GM23338 (cell line): ENCODE data around the gene FAM25G. TPM values are rescaled to one million over a fixed set of nuclear protein-coding genes. Genes with fewer than 3 reads are reported as not detected.

ENCODE experiments used
- ATAC-seq: fragments of 200-7000 bp; cut with Tn5 transposase; 3 replicates; pipeline ENCODE4 v1.9.1; 2020
- DNase-seq: peaks from one replicate; pipeline ENCODE4 v3.0.0-alpha.2; 2015; ENCODE audit warnings: low spot score
- H2AFZ ChIP-seq: fragments of 200-600 bp; sonication (generic); 2 replicates; pipeline ENCODE4 v1.8.0; 2016; ENCODE audit warnings: antibody characterized with exemption, mild to moderate bottlenecking, moderate library complexity
- H3F3A ChIP-seq: fragments of 200-600 bp; sonication (generic); replicated peaks from 2 replicates; pipeline ENCODE4 v1.8.0; 2017; ENCODE audit warnings: antibody characterized with exemption, mixed run types, low read depth
- H3K27ac ChIP-seq: fragments of 200-600 bp; sonication (generic); 2 replicates; pipeline ENCODE4 v1.6.1; 2016; ENCODE audit warnings: low read depth
- H3K27me3 ChIP-seq: fragments of 200-600 bp; sonication (generic); 2 replicates; pipeline ENCODE4 v1.8.0; 2016; ENCODE audit warnings: mild to moderate bottlenecking, mixed run types, moderate library complexity; ENCODE audit not compliant: insufficient read depth
- H3K36me3 ChIP-seq: fragments of 200-600 bp; sonication (generic); 2 replicates; pipeline ENCODE4 v1.8.0; 2016; ENCODE audit warnings: mild to moderate bottlenecking; ENCODE audit not compliant: insufficient read depth
- H3K4me1 ChIP-seq: fragments of 200-600 bp; sonication (generic); 2 replicates; pipeline ENCODE4 v1.8.0; 2016; ENCODE audit warnings: mild to moderate bottlenecking, moderate library complexity; ENCODE audit not compliant: insufficient read depth
- H3K4me2 ChIP-seq: fragments of 200-600 bp; sonication (generic); 2 replicates; pipeline ENCODE4 v1.7.1; 2017; ENCODE audit warnings: mixed run types
- H3K4me3 ChIP-seq: fragments of 200-600 bp; sonication (generic); 2 replicates; pipeline ENCODE4 v1.6.1; 2016; ENCODE audit warnings: mixed run types
- H3K79me2 ChIP-seq: fragments of 200-600 bp; sonication (generic); replicated peaks from 2 replicates; pipeline ENCODE4 v1.8.0; 2017; ENCODE audit warnings: mild to moderate bottlenecking; ENCODE audit not compliant: insufficient read depth
- H3K9me2 ChIP-seq: fragments of 200-600 bp; sonication (generic); 2 replicates; pipeline ENCODE4 v1.8.0; 2017; ENCODE audit not compliant: insufficient read depth
- H4K20me1 ChIP-seq: fragments of 200-600 bp; sonication (generic); replicated peaks from 2 replicates; pipeline ENCODE4 v1.8.0; 2017; ENCODE audit warnings: mild to moderate bottlenecking; ENCODE audit not compliant: insufficient read depth
- H3K27ac Mint-ChIP-seq: 2 replicates; pipeline ENCODE4 v1.8.0; 2020; ENCODE audit warnings: inconsistent platforms, mild to moderate bottlenecking, moderate library complexity, mixed read lengths
- H3K27me3 Mint-ChIP-seq: 3 replicates; pipeline ENCODE4 v1.8.0; 2022; ENCODE audit warnings: low read depth, mild to moderate bottlenecking, moderate library complexity, mixed read lengths, inconsistent platforms; ENCODE audit not compliant: insufficient read depth, poor library complexity
- H3K36me3 Mint-ChIP-seq: 3 replicates; pipeline ENCODE4 v1.8.0; 2021; ENCODE audit warnings: low read depth, mild to moderate bottlenecking, inconsistent platforms, moderate library complexity, mixed read lengths
- H3K4me1 Mint-ChIP-seq: 3 replicates; pipeline ENCODE4 v1.8.0; 2020; ENCODE audit warnings: mild to moderate bottlenecking, inconsistent platforms, mixed read lengths
- H3K4me3 Mint-ChIP-seq: 3 replicates; pipeline ENCODE4 v1.8.0; 2021; ENCODE audit warnings: moderate library complexity, mild to moderate bottlenecking, inconsistent platforms, mixed read lengths
- H3K9me3 Mint-ChIP-seq: 3 replicates; pipeline ENCODE4 v1.8.0; 2020; ENCODE audit warnings: moderate library complexity, mild to moderate bottlenecking, inconsistent platforms, mixed read lengths
- CREB1 ChIP-seq: fragments of 250-450 bp; sonication (Bioruptor Pico); IDR thresholded peaks from 2 replicates; pipeline ENCODE4 v1.5.0; 2020; ENCODE audit warnings: low read depth, mild to moderate bottlenecking, moderate library complexity
- EZH2 ChIP-seq: fragments of 200-600 bp; sonication (generic); IDR thresholded peaks from one replicate; pipeline ENCODE4 v1.8.0; 2017; ENCODE audit warnings: antibody characterized with exemption, mild to moderate bottlenecking, low read depth; ENCODE audit not compliant: unreplicated experiment
- EZH2phosphoT487 ChIP-seq: fragments of 200-600 bp; sonication (generic); IDR thresholded peaks from one replicate; pipeline ENCODE4 v1.8.1; 2018; ENCODE audit warnings: antibody characterized with exemption; ENCODE audit not compliant: unreplicated experiment
- JUNB ChIP-seq: IDR thresholded peaks from one replicate; pipeline ENCODE4 v1.6.1; 2016; ENCODE audit warnings: antibody characterized with exemption; ENCODE audit not compliant: unreplicated experiment
- POLR2AphosphoS5 ChIP-seq: IDR thresholded peaks from 2 replicates; pipeline ENCODE4 v1.6.1; 2016; ENCODE audit warnings: antibody characterized with exemption, low read depth
- STAT1 ChIP-seq: IDR thresholded peaks from one replicate; pipeline ENCODE4 v1.6.1; 2016; ENCODE audit warnings: antibody characterized with exemption; ENCODE audit not compliant: unreplicated experiment
- ZNF114 ChIP-seq: fragments of 250-450 bp; sonication (Bioruptor Pico); IDR thresholded peaks from 2 replicates; pipeline ENCODE4 v1.5.0; 2020; ENCODE audit warnings: mild to moderate bottlenecking, moderate library complexity
- ZNF331 ChIP-seq: fragments of 250-450 bp; sonication (Bioruptor Pico); IDR thresholded peaks from 2 replicates; pipeline ENCODE4 v1.5.0; 2020; ENCODE audit warnings: low read depth, mild to moderate bottlenecking, moderate library complexity
- polyA plus RNA-seq: library from polyadenylated mRNA; unstranded; fragments of >200 nt; fragmentation: Nextera tagmentation; extraction: Ambion mirVana; gene quantifications from 2 replicates; pipeline ENCODE4 v1.2.1, GENCODE V29; 2016
- total RNA-seq: library from RNA; depleted of rRNA; stranded (reverse); fragments of >200 nt; shearing (Covaris generic); gene quantifications from 2 replicates; pipeline ENCODE4 v1.2.3, GENCODE V29; 2014
- TF ChIP-seq, protein P1 (sequence below): IDR thresholded peaks from one replicate; pipeline ENCODE4 v1.6.1; 2018; ENCODE audit warnings: antibody characterized with exemption; ENCODE audit not compliant: unreplicated experiment
- TF ChIP-seq, protein P2 (sequence below), 2 experiments: fragments of 200-600 bp in 1 of 2; sonication (generic) in 1 of 2; conservative IDR thresholded peaks; 2 replicates each; pipeline versions ENCODE4 v1.5.1 to v1.6.1; 2016 to 2017; ENCODE audit warnings: antibody characterized with exemption in 2 of 2, low read depth in 2 of 2, mild to moderate bottlenecking in 2 of 2, moderate library complexity in 1 of 2
- TF ChIP-seq, protein P3 (sequence below): fragments of 250-450 bp; sonication (Bioruptor Pico); IDR thresholded peaks from 2 replicates; pipeline ENCODE4 v1.5.0; 2020; ENCODE audit warnings: mild to moderate bottlenecking, moderate library complexity

The FAM25G gene
- total and polyA plus RNA-seq, 2 experiments from 2014 or later, result not detected

DNA sequence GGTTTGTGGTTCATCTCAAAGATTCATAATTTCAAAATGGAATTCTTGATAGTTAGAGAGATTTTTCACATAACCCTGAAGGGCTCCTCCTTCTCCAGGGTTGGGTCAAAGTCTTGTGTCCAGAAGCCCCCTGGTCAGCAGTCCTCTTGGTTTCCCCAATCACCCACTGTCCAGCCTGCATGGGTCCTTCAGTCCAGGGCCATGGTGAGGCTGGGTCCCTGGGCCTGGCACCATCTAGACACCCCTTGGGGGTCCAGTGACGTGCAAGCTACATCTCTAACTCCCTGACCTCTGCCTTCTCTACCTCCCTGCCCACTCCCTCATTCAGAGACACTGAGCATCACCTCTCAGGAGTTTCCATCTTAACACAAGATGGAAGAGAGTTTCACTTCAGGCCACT lies 33.7 kb downstream of the FAM25G start:
- no peak for DNase-seq
- H3K27ac Mint-ChIP-seq, result no peak overlapping the region
- peaks cover 14% of the 10 kb centered on the region for H3K27me3 Mint-ChIP-seq
- no peak overlapping the region for H3K4me2 ChIP-seq
- H3K36me3 ChIP-seq, result no peaks in the 10 kb centered on the region
- H3F3A ChIP-seq, result no peaks in the 10 kb centered on the region
- H3K27me3 ChIP-seq, result no peaks in the 10 kb centered on the region
- H3K4me3 ChIP-seq, result no peak overlapping the region
- ATAC-seq, result no peak
- H3K79me2 ChIP-seq, result no peaks in the 10 kb centered on the region
- H2AFZ ChIP-seq, result no peak overlapping the region
- no peaks in the 10 kb centered on the region for H3K36me3 Mint-ChIP-seq
- H4K20me1 ChIP-seq, result no peaks in the 10 kb centered on the region
- peaks cover 18% of the 10 kb centered on the region for H3K4me1 Mint-ChIP-seq
- H3K27ac ChIP-seq, result no peak overlapping the region
- H3K4me1 ChIP-seq, result no peaks in the 10 kb centered on the region
- H3K4me3 Mint-ChIP-seq, result no peak overlapping the region
- H3K9me2 ChIP-seq, result no peaks in the 10 kb centered on the region
- no peaks in the 10 kb centered on the region; the same call in 2 of the 3 replicates for H3K9me3 Mint-ChIP-seq
- TF ChIP-seq ZNF331 (CRISPR knock-in tag) (no peak), STAT1 (no peak), EZH2phosphoT487 (no peak), ZNF114 (CRISPR knock-in tag) (no peak), EZH2 (no peak), POLR2AphosphoS5 (no peak), CREB1 (CRISPR knock-in tag) (no peak), JUNB (no peak)
- TF ChIP-seq, protein P1, sequence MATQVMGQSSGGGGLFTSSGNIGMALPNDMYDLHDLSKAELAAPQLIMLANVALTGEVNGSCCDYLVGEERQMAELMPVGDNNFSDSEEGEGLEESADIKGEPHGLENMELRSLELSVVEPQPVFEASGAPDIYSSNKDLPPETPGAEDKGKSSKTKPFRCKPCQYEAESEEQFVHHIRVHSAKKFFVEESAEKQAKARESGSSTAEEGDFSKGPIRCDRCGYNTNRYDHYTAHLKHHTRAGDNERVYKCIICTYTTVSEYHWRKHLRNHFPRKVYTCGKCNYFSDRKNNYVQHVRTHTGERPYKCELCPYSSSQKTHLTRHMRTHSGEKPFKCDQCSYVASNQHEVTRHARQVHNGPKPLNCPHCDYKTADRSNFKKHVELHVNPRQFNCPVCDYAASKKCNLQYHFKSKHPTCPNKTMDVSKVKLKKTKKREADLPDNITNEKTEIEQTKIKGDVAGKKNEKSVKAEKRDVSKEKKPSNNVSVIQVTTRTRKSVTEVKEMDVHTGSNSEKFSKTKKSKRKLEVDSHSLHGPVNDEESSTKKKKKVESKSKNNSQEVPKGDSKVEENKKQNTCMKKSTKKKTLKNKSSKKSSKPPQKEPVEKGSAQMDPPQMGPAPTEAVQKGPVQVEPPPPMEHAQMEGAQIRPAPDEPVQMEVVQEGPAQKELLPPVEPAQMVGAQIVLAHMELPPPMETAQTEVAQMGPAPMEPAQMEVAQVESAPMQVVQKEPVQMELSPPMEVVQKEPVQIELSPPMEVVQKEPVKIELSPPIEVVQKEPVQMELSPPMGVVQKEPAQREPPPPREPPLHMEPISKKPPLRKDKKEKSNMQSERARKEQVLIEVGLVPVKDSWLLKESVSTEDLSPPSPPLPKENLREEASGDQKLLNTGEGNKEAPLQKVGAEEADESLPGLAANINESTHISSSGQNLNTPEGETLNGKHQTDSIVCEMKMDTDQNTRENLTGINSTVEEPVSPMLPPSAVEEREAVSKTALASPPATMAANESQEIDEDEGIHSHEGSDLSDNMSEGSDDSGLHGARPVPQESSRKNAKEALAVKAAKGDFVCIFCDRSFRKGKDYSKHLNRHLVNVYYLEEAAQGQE, result no peak
- TF ChIP-seq, protein P2, sequence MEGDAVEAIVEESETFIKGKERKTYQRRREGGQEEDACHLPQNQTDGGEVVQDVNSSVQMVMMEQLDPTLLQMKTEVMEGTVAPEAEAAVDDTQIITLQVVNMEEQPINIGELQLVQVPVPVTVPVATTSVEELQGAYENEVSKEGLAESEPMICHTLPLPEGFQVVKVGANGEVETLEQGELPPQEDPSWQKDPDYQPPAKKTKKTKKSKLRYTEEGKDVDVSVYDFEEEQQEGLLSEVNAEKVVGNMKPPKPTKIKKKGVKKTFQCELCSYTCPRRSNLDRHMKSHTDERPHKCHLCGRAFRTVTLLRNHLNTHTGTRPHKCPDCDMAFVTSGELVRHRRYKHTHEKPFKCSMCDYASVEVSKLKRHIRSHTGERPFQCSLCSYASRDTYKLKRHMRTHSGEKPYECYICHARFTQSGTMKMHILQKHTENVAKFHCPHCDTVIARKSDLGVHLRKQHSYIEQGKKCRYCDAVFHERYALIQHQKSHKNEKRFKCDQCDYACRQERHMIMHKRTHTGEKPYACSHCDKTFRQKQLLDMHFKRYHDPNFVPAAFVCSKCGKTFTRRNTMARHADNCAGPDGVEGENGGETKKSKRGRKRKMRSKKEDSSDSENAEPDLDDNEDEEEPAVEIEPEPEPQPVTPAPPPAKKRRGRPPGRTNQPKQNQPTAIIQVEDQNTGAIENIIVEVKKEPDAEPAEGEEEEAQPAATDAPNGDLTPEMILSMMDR (conservative IDR thresholded peaks at IDR 0.05; ENCODE audit: low read depth in 2 of 2), result no peak
- TF ChIP-seq, protein P3, sequence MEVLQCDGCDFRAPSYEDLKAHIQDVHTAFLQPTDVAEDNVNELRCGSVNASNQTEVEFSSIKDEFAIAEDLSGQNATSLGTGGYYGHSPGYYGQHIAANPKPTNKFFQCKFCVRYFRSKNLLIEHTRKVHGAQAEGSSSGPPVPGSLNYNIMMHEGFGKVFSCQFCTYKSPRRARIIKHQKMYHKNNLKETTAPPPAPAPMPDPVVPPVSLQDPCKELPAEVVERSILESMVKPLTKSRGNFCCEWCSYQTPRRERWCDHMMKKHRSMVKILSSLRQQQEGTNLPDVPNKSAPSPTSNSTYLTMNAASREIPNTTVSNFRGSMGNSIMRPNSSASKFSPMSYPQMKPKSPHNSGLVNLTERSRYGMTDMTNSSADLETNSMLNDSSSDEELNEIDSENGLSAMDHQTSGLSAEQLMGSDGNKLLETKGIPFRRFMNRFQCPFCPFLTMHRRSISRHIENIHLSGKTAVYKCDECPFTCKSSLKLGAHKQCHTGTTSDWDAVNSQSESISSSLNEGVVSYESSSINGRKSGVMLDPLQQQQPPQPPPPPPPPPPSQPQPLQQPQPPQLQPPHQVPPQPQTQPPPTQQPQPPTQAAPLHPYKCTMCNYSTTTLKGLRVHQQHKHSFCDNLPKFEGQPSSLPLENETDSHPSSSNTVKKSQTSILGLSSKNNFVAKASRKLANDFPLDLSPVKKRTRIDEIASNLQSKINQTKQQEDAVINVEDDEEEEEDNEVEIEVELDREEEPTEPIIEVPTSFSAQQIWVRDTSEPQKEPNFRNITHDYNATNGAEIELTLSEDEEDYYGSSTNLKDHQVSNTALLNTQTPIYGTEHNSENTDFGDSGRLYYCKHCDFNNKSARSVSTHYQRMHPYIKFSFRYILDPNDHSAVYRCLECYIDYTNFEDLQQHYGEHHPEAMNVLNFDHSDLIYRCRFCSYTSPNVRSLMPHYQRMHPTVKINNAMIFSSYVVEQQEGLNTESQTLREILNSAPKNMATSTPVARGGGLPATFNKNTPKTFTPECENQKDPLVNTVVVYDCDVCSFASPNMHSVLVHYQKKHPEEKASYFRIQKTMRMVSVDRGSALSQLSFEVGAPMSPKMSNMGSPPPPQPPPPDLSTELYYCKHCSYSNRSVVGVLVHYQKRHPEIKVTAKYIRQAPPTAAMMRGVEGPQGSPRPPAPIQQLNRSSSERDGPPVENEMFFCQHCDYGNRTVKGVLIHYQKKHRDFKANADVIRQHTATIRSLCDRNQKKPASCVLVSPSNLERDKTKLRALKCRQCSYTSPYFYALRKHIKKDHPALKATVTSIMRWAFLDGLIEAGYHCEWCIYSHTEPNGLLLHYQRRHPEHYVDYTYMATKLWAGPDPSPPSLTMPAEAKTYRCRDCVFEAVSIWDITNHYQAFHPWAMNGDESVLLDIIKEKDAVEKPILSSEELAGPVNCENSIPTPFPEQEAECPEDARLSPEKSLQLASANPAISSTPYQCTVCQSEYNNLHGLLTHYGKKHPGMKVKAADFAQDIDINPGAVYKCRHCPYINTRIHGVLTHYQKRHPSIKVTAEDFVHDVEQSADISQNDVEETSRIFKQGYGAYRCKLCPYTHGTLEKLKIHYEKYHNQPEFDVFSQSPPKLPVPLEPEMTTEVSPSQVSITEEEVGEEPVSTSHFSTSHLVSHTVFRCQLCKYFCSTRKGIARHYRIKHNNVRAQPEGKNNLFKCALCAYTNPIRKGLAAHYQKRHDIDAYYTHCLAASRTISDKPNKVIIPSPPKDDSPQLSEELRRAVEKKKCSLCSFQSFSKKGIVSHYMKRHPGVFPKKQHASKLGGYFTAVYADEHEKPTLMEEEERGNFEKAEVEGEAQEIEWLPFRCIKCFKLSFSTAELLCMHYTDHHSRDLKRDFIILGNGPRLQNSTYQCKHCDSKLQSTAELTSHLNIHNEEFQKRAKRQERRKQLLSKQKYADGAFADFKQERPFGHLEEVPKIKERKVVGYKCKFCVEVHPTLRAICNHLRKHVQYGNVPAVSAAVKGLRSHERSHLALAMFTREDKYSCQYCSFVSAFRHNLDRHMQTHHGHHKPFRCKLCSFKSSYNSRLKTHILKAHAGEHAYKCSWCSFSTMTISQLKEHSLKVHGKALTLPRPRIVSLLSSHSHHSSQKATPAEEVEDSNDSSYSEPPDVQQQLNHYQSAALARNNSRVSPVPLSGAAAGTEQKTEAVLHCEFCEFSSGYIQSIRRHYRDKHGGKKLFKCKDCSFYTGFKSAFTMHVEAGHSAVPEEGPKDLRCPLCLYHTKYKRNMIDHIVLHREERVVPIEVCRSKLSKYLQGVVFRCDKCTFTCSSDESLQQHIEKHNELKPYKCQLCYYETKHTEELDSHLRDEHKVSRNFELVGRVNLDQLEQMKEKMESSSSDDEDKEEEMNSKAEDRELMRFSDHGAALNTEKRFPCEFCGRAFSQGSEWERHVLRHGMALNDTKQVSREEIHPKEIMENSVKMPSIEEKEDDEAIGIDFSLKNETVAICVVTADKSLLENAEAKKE, result no peak
